PFSK-1 (cell line): ENCODE data around the gene BLVRB.

Source experiments
- FOXP2 ChIP-seq: optimal IDR thresholded peaks from 2 replicates; pipeline ENCODE3; 2011; ENCODE audit warnings: borderline replicate concordance, control low read depth, inconsistent platforms; ENCODE audit not compliant: insufficient read depth; ENCODE audit errors: extremely low read length, extremely low read depth
- POLR2AphosphoS5 ChIP-seq: IDR thresholded peaks from 2 replicates; pipeline ENCODE4 v1.6.1; 2012; ENCODE audit warnings: low read depth, mild to moderate bottlenecking, control low read depth, low read length, moderate library complexity
- REST ChIP-seq, 2 experiments: IDR thresholded peaks; 2 replicates each; pipeline versions ENCODE4 v1.6.1 to v1.8.0; 2011 to 2012; ENCODE audit warnings: low read depth in 2 of 2, low read length in 2 of 2, control low read depth in 1 of 2, inconsistent platforms in 1 of 2, mild to moderate bottlenecking in 1 of 2, moderate library complexity in 1 of 2; ENCODE audit not compliant: insufficient read depth in 1 of 2
- SIN3A ChIP-seq: IDR thresholded peaks from 2 replicates; pipeline ENCODE4 v1.6.1; 2012; ENCODE audit warnings: mild to moderate bottlenecking, low read length, moderate library complexity, borderline replicate concordance; ENCODE audit not compliant: insufficient read depth
- TAF1 ChIP-seq: IDR thresholded peaks from 2 replicates; pipeline ENCODE4 v1.6.1; 2012; ENCODE audit warnings: low read length, control low read depth, borderline replicate concordance; ENCODE audit not compliant: insufficient read depth

Gene BLVRB

GRCh38 chr19:40503320-40503695 is 37.8 kb upstream of the BLVRB start:
- TF ChIP-seq POLR2AphosphoS5 = no peak
- TF ChIP-seq FOXP2 = no peak
- no peak for TF ChIP-seq TAF1
- no peak for TF ChIP-seq SIN3A
- TF ChIP-seq REST (IDR thresholded peaks at IDR 0.05; ENCODE audit: insufficient read depth in 1 of 2, low read depth in 2 of 2, low read length in 2 of 2) = no peak

GRCh38 chr19:40502647-40503319 is 37.2 kb upstream of the BLVRB start:
- TF ChIP-seq FOXP2 (no peak), TAF1 (no peak), SIN3A (no peak), POLR2AphosphoS5 (no peak), REST (IDR thresholded peaks at IDR 0.05; ENCODE audit: insufficient read depth in 1 of 2, low read depth in 2 of 2, low read length in 2 of 2) (no peak)

- TF ChIP-seq REST (IDR thresholded peaks at IDR 0.05; ENCODE audit: insufficient read depth in 1 of 2, low read depth in 2 of 2, low read length in 2 of 2) (no peak), TAF1 (no peak), FOXP2 (no peak), POLR2AphosphoS5 (no peak), SIN3A (no peak)
Observed at GRCh38 chr19:40502081-40502480, 36.5 kb upstream of the BLVRB start.

- no peak for TF ChIP-seq SIN3A
- no peak for TF ChIP-seq POLR2AphosphoS5
- TF ChIP-seq FOXP2 = no peak
- no peak for TF ChIP-seq REST (IDR thresholded peaks at IDR 0.05; ENCODE audit: insufficient read depth in 1 of 2, low read depth in 2 of 2, low read length in 2 of 2)
- no peak for TF ChIP-seq TAF1
Observed at GRCh38 chr19:40501599-40501998, 36.1 kb upstream of the BLVRB start.

GRCh38 chr19:40499320-40499719 is 33.8 kb upstream of the BLVRB start:
- no peak for TF ChIP-seq FOXP2
- TF ChIP-seq SIN3A = no peak
- no peak for TF ChIP-seq TAF1
- TF ChIP-seq POLR2AphosphoS5 = no peak
- TF ChIP-seq REST (IDR thresholded peaks at IDR 0.05; ENCODE audit: insufficient read depth in 1 of 2, low read depth in 2 of 2, low read length in 2 of 2) = no peak
